NCI-H748 treated with DMSO at 0.1 percent for 48 hours (cell line): ENCODE measurements around the gene ZNF780A.
"Not testable (repeated sequence)": the region's sequence is repeated elsewhere in the genome, so short reads cannot be mapped to it uniquely, and the experiment has no call there.

Experiments used
- DNase-seq: peaks from one replicate; lab custom pipeline; 2025; lab: John Stamatoyannopoulos, UW

Gene ZNF780A

GRCh38 chr19:40084948-40085347, 5.8 kb downstream of the ZNF780A start:
- no peak for DNase-seq

- DNase-seq: no peak
Observed at GRCh38 chr19:40081411-40081810, 9.3 kb downstream of the ZNF780A start.

GRCh38 chr19:40080289-40080688, 10.5 kb downstream of the ZNF780A start:
- no peak for DNase-seq

- DNase-seq: no peak
Observed at GRCh38 chr19:40078377-40078776, 12.4 kb downstream of the ZNF780A start.

GRCh38 chr19:40070058-40070457, 20.7 kb downstream of the ZNF780A start:
- no peak for DNase-seq

GRCh38 chr19:40059624-40060023, 31.1 kb downstream of the ZNF780A start:
- DNase-seq: no peak

- DNase-seq: no peak
Observed at GRCh38 chr19:40057166-40057565, 33.6 kb downstream of the ZNF780A start.

GRCh38 chr19:40056505-40056904, 34.2 kb downstream of the ZNF780A start:
- no peak for DNase-seq

- peak; percentile 67 for DNase-seq
Observed at GRCh38 chr19:40055832-40056504, 34.8 kb downstream of the ZNF780A start, which contains the start of gene ZNF780B. Gene ZNF780B, minus strand, starts transcription at chr19:40056231. Its CDS starts 5,899 bp downstream, at chr19:40050332.

- no peak for DNase-seq
Observed at GRCh38 chr19:40055049-40055448, 35.7 kb downstream of the ZNF780A start.

GRCh38 chr19:40054632-40055031, 36.1 kb downstream of the ZNF780A start:
- DNase-seq: no peak

GRCh38 chr19:40053491-40053890, 37.3 kb downstream of the ZNF780A start:
- no peak for DNase-seq

- not testable (repeated sequence) for DNase-seq
Observed at GRCh38 chr19:40041718-40042117, 49.0 kb downstream of the ZNF780A start.

GRCh38 chr19:40038047-40038446, 52.7 kb downstream of the ZNF780A start:
- DNase-seq: not testable (repeated sequence)

GRCh38 chr19:40035996-40036395, 54.7 kb downstream of the ZNF780A start:
- no peak for DNase-seq

- no peak for DNase-seq
Observed at GRCh38 chr19:40033989-40034560, 56.7 kb downstream of the ZNF780A start.

GRCh38 chr19:40026597-40026970, 64.2 kb downstream of the ZNF780A start:
- no peak for DNase-seq

GRCh38 chr19:40025938-40026596, 64.7 kb downstream of the ZNF780A start:
- no peak for DNase-seq

GRCh38 chr19:40023969-40024368, 66.8 kb downstream of the ZNF780A start:
- no peak for DNase-seq
